Liver (tissue), 9 donors: Measurements from ENCODE around the gene LGALS7B. TPM values are rescaled to one million over a fixed set of nuclear protein-coding genes. Genes with fewer than 3 reads are reported as not detected.

Experiments
- DNase-seq: peaks from one replicate; pipeline ENCODE4 v3.0.0-alpha.2; 2017; ENCODE audit warnings: low spot score
- H3K27ac ChIP-seq, 2 donors: one replicate each; pipeline ENCODE4 v1.7.0; 2013; ENCODE audit warnings: inconsistent platforms in 2 of 2, low read length in 2 of 2, control low read depth in 1 of 2, low read depth in 1 of 2, mild to moderate bottlenecking in 1 of 2
- H3K27me3 ChIP-seq, 4 donors: one replicate each; pipeline versions ENCODE4 v1.6.1 to v1.7.0; 2013; ENCODE audit warnings: low read length in 3 of 4, inconsistent platforms in 1 of 4, mild to moderate bottlenecking in 1 of 4, moderate library complexity in 1 of 4; ENCODE audit not compliant: control insufficient read depth in 4 of 4, insufficient read depth in 4 of 4
- H3K36me3 ChIP-seq, 4 donors: one replicate each; pipeline versions ENCODE4 v1.6.1 to v1.7.0; 2013; ENCODE audit warnings: low read length in 3 of 4, mild to moderate bottlenecking in 3 of 4, low read depth in 1 of 4, moderate library complexity in 1 of 4; ENCODE audit not compliant: control insufficient read depth in 4 of 4, insufficient read depth in 3 of 4
- H3K4me1 ChIP-seq, 4 donors: one replicate each; pipeline versions ENCODE4 v1.6.1 to v1.7.0; 2013; ENCODE audit warnings: low read length in 3 of 4, mild to moderate bottlenecking in 3 of 4, moderate library complexity in 1 of 4; ENCODE audit not compliant: control insufficient read depth in 4 of 4, insufficient read depth in 4 of 4
- H3K4me3 ChIP-seq, 3 donors: one replicate each; pipeline versions ENCODE4 v1.6.1 to v1.7.0; 2013; ENCODE audit warnings: low read length in 3 of 3, control low read depth in 1 of 3, low read depth in 1 of 3, mild to moderate bottlenecking in 1 of 3
- H3K9ac ChIP-seq, 2 donors: one replicate each; pipeline ENCODE4 v1.7.0; 2013; ENCODE audit warnings: low read length in 2 of 2, mild to moderate bottlenecking in 2 of 2, moderate library complexity in 2 of 2, control low read depth in 1 of 2, low read depth in 1 of 2
- H3K9me3 ChIP-seq, 4 donors: one replicate each; pipeline versions ENCODE4 v1.6.1 to v1.7.0; 2013; ENCODE audit warnings: low read length in 3 of 4; ENCODE audit not compliant: control insufficient read depth in 4 of 4
- ATF3 ChIP-seq: IDR thresholded peaks from 2 replicates; pipeline ENCODE4 v1.6.1; 2016; ENCODE audit warnings: antibody characterized with exemption
- CTCF ChIP-seq: fragments of 150-350 bp; IDR thresholded peaks from 2 replicates; pipeline ENCODE4 v1.5.1; 2017; ENCODE audit warnings: improper control_type of control experiment, low read depth, low read length; ENCODE audit not compliant: missing input control
- EGR1 ChIP-seq, 2 donors: IDR thresholded peaks; 2 replicates each; pipeline ENCODE4 v1.6.1; 2016 to 2018; ENCODE audit warnings: antibody characterized with exemption in 2 of 2, low read depth in 2 of 2
- FOXA1 ChIP-seq: IDR thresholded peaks from 2 replicates; pipeline ENCODE4 v1.6.1; 2016; ENCODE audit warnings: antibody characterized with exemption
- FOXA2 ChIP-seq: IDR thresholded peaks from 2 replicates; pipeline ENCODE4 v1.6.1; 2016; ENCODE audit warnings: antibody characterized with exemption
- GABPA ChIP-seq, 2 donors: IDR thresholded peaks in 1 of 2; conservative IDR thresholded peaks in 1 of 2; 2 replicates each; pipeline ENCODE4 v1.6.1; 2016; ENCODE audit warnings: antibody characterized with exemption in 2 of 2, mild to moderate bottlenecking in 1 of 2, moderate library complexity in 1 of 2
- HNF4A ChIP-seq, 2 donors: conservative IDR thresholded peaks; 2 replicates each; pipeline ENCODE4 v1.6.1; 2016; ENCODE audit warnings: antibody characterized with exemption in 2 of 2, mild to moderate bottlenecking in 2 of 2
- HNF4G ChIP-seq: IDR thresholded peaks from 2 replicates; pipeline ENCODE4 v1.6.1; 2016; ENCODE audit warnings: antibody characterized with exemption
- JUND ChIP-seq, 2 donors: IDR thresholded peaks; 2 replicates each; pipeline ENCODE4 v1.6.1; 2016; ENCODE audit warnings: antibody characterized with exemption in 2 of 2
- MAX ChIP-seq: IDR thresholded peaks from 2 replicates; pipeline ENCODE4 v1.6.1; 2016; ENCODE audit warnings: antibody characterized with exemption
- NR2F2 ChIP-seq: IDR thresholded peaks from 2 replicates; pipeline ENCODE4 v1.6.1; 2016; ENCODE audit warnings: antibody characterized with exemption
- RAD21 ChIP-seq, 2 donors: IDR thresholded peaks; 2 replicates each; pipeline ENCODE4 v1.6.1; 2016; ENCODE audit warnings: antibody characterized with exemption in 2 of 2, mild to moderate bottlenecking in 2 of 2
- REST ChIP-seq: IDR thresholded peaks from 2 replicates; pipeline ENCODE4 v1.6.1; 2016; ENCODE audit warnings: antibody characterized with exemption, mild to moderate bottlenecking
- RXRA ChIP-seq, 2 donors: IDR thresholded peaks; 2 replicates each; pipeline ENCODE4 v1.6.1; 2017 to 2018; ENCODE audit warnings: antibody characterized with exemption in 2 of 2, mild to moderate bottlenecking in 1 of 2
- SP1 ChIP-seq: IDR thresholded peaks from 2 replicates; pipeline ENCODE4 v1.6.1; 2018; ENCODE audit warnings: antibody characterized with exemption, mild to moderate bottlenecking
- TAF1 ChIP-seq: conservative IDR thresholded peaks from 2 replicates; pipeline ENCODE4 v1.6.1; 2016; ENCODE audit warnings: antibody characterized with exemption, mild to moderate bottlenecking
- YY1 ChIP-seq: IDR thresholded peaks from 2 replicates; pipeline ENCODE4 v1.6.1; 2016; ENCODE audit warnings: antibody characterized with exemption, mild to moderate bottlenecking
- ZBTB33 ChIP-seq: IDR thresholded peaks from 2 replicates; pipeline ENCODE4 v1.6.1; 2016; ENCODE audit warnings: antibody characterized with exemption
- WGBS: extraction: QIAGEN DNeasy Blood & Tissue Kit; methylation state at CpG from one replicate; pipeline ENCODE4 v1.1.7; 2013; 5-methylcytosine and 5-hydroxymethylcytosine counted together
- polyA plus RNA-seq, 2 donors: library from polyadenylated mRNA; stranded (reverse) in 1 of 2; unstranded in 1 of 2; fragments of 200-250 nt in 1 of 2; fragments of >200 nt in 1 of 2; fragmentation: Nextera tagmentation in 1 of 2; extraction: Ambion mirVana in 1 of 2; gene quantifications; one replicate each; pipeline versions ENCODE4 v1.2.1 to v1.2.3, GENCODE V29; 2013 to 2015
- total RNA-seq, 2 donors: library from RNA; depleted of rRNA; stranded (reverse); fragments of >200 nt; gene quantifications; one replicate each; pipeline ENCODE4 v1.2.3, GENCODE V29; 2014
- donor health status: healthy.
- donor health status: healthy.
- donor health status: healthy.
- donor health status: healthy.
- donor health status: healthy.

The LGALS7B gene
- total and polyA plus RNA-seq, 4 donors, result 0.36 TPM; not detected in 3

GRCh38 chr19:38831142-38831605, 42.2 kb downstream of the LGALS7B start:
- Histone ChIP-seq H3K27ac (peak overlapping the region; percentile 97 to 99), H3K4me1 (peaks cover 10 to 54% (median 34%) of the 10 kb centered on the region in 4 donors), H3K9me3 (no peaks in the 10 kb centered on the region), H3K9ac (peak overlapping the region; percentile 66 to 91), H3K27me3 (no peaks in the 10 kb centered on the region), H3K36me3 (peaks cover 4 to 19% (median 12%) of the 10 kb centered on the region in 4 donors), H3K4me3 (peak overlapping the region; percentile 65 to 86 (median 73))
- peak; percentile 73 for DNase-seq
- TF ChIP-seq SP1, result peak; percentile 57
- no peak for TF ChIP-seq JUND (IDR thresholded peaks at IDR 0.05)
- no peak for TF ChIP-seq GABPA (IDR thresholded peaks at IDR 0.05 in 1 of 2, conservative IDR thresholded peaks at IDR 0.05 in 1 of 2)
- TF ChIP-seq REST, result no peak
- TF ChIP-seq RXRA (IDR thresholded peaks at IDR 0.05), result peak; percentile 88 to 93
- peak; percentile 62 for TF ChIP-seq MAX
- peak; percentile 48 to 59 for TF ChIP-seq HNF4A (conservative IDR thresholded peaks at IDR 0.05)
- TF ChIP-seq RAD21 (IDR thresholded peaks at IDR 0.05), result peak in 1 of 2 donors; percentile 24
- WGBS, result 1% methylated on average over 16 of the region's 16 CpGs

- H3K9me3 ChIP-seq, result no peaks in the 10 kb centered on the region
- H3K27me3 ChIP-seq, result no peaks in the 10 kb centered on the region
- H3K9ac ChIP-seq, result no peak overlapping the region
- 90% methylated on average over 7 of the region's 7 CpGs for WGBS
- H3K27ac ChIP-seq, result peak overlapping the region; percentile 97 to 99
- peaks cover 17 to 64% (median 44%) of the 10 kb centered on the region in 4 donors for H3K4me1 ChIP-seq
- H3K4me3 ChIP-seq, result no peak overlapping the region
- DNase-seq, result no peak
- TF ChIP-seq HNF4A (conservative IDR thresholded peaks at IDR 0.05), result no peak
- no peak for TF ChIP-seq FOXA1
- TF ChIP-seq TAF1, result no peak
- TF ChIP-seq ZBTB33, result no peak
- TF ChIP-seq RAD21 (IDR thresholded peaks at IDR 0.05), result no peak
- TF ChIP-seq ATF3, result no peak
- TF ChIP-seq HNF4G, result no peak
- no peak for TF ChIP-seq NR2F2
- TF ChIP-seq REST, result no peak
- no peak for TF ChIP-seq MAX
- TF ChIP-seq FOXA2, result no peak
- TF ChIP-seq CTCF, result no peak
- no peak for TF ChIP-seq GABPA (IDR thresholded peaks at IDR 0.05 in 1 of 2, conservative IDR thresholded peaks at IDR 0.05 in 1 of 2)
- TF ChIP-seq EGR1 (IDR thresholded peaks at IDR 0.05; ENCODE audit: low read depth in 2 of 2), result no peak
- TF ChIP-seq SP1, result no peak
- no peak for TF ChIP-seq YY1
- no peak for TF ChIP-seq JUND (IDR thresholded peaks at IDR 0.05)
- peaks cover 12 to 23% (median 20%) of the 10 kb centered on the region in 4 donors for H3K36me3 ChIP-seq
These were observed 44.1 kb downstream of the LGALS7B start for GRCh38 chr19:38833092-38833425.
